HCT116 (cell line): ENCODE data around the gene RYR3.

ENCODE experiments used
- EGR1 ChIP-seq: IDR thresholded peaks from 2 replicates; pipeline ENCODE4 v1.6.1; 2012; ENCODE audit warnings: low read depth
- ELF1 ChIP-seq: IDR thresholded peaks from 2 replicates; pipeline ENCODE4 v1.6.1; 2012; ENCODE audit warnings: low read depth, borderline replicate concordance
- EZH2 ChIP-seq: fragments of 200-600 bp; sonication (generic); IDR thresholded peaks from 2 replicates; pipeline ENCODE4 v1.6.1; 2017; ENCODE audit warnings: antibody characterized with exemption, mixed run types
- EZH2phosphoT487 ChIP-seq: fragments of 200-600 bp; IDR thresholded peaks from 2 replicates; pipeline ENCODE4 v1.6.1; 2018; ENCODE audit warnings: antibody characterized with exemption, borderline replicate concordance
- POLR2A ChIP-seq: IDR thresholded peaks from 2 replicates; pipeline ENCODE4 v1.7.0; 2011; ENCODE audit warnings: borderline replicate concordance; ENCODE audit not compliant: insufficient read depth, insufficient read length; ENCODE audit errors: extremely low read depth
- POLR2AphosphoS5 ChIP-seq: IDR thresholded peaks from 2 replicates; pipeline ENCODE4 v1.6.1; 2011; ENCODE audit warnings: mild to moderate bottlenecking, low read depth, low read length, moderate library complexity
- RAD21 ChIP-seq: IDR thresholded peaks from 2 replicates; pipeline ENCODE4 v1.6.1; 2012; ENCODE audit warnings: low read depth, mild to moderate bottlenecking
- SRF ChIP-seq: IDR thresholded peaks from 2 replicates; pipeline ENCODE4 v1.6.1; 2012; ENCODE audit warnings: low read depth
- TCF7L2 ChIP-seq: IDR thresholded peaks from 2 replicates; pipeline ENCODE4 v1.7.0; 2011; ENCODE audit warnings: borderline replicate concordance, inconsistent platforms; ENCODE audit not compliant: insufficient read depth, insufficient read length; ENCODE audit errors: extremely low read depth
- YY1 ChIP-seq: IDR thresholded peaks from 2 replicates; pipeline ENCODE4 v1.6.1; 2011; ENCODE audit warnings: low read length, low read depth, moderate library complexity, mild to moderate bottlenecking; ENCODE audit not compliant: insufficient replicate concordance; ENCODE audit errors: extremely low read depth
- ZNF274 ChIP-seq: fragments of 200-500 bp; sonication (Bioruptor generic); IDR thresholded peaks from 2 replicates; pipeline ENCODE4 v1.6.1; 2014; ENCODE audit warnings: mild to moderate bottlenecking, low read depth, low read length, inconsistent platforms
- TF ChIP-seq, protein P1 (sequence below), 3 experiments: fragments of 200-600 bp in 1 of 3; sonication (generic) in 1 of 3; IDR thresholded peaks in 2 of 3; conservative IDR thresholded peaks in 1 of 3; 2 replicates each; pipeline ENCODE4 v1.5.1; 2012 to 2017; ENCODE audit warnings: low read depth in 2 of 3, low read length in 2 of 3, antibody characterized with exemption in 1 of 3, borderline replicate concordance in 1 of 3, control low read depth in 1 of 3, mild to moderate bottlenecking in 1 of 3, mixed read lengths in 1 of 3, mixed run types in 1 of 3, moderate library complexity in 1 of 3; ENCODE audit not compliant: insufficient read depth in 1 of 3
- TF ChIP-seq, protein P2 (sequence below): IDR thresholded peaks from 2 replicates; pipeline ENCODE4 v1.6.1; 2012; ENCODE audit warnings: low read depth
- TF ChIP-seq, protein P3 (sequence below): IDR thresholded peaks from 2 replicates; pipeline ENCODE4 v1.6.1; 2012

- TF ChIP-seq, protein P1, sequence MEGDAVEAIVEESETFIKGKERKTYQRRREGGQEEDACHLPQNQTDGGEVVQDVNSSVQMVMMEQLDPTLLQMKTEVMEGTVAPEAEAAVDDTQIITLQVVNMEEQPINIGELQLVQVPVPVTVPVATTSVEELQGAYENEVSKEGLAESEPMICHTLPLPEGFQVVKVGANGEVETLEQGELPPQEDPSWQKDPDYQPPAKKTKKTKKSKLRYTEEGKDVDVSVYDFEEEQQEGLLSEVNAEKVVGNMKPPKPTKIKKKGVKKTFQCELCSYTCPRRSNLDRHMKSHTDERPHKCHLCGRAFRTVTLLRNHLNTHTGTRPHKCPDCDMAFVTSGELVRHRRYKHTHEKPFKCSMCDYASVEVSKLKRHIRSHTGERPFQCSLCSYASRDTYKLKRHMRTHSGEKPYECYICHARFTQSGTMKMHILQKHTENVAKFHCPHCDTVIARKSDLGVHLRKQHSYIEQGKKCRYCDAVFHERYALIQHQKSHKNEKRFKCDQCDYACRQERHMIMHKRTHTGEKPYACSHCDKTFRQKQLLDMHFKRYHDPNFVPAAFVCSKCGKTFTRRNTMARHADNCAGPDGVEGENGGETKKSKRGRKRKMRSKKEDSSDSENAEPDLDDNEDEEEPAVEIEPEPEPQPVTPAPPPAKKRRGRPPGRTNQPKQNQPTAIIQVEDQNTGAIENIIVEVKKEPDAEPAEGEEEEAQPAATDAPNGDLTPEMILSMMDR (IDR thresholded peaks at IDR 0.05 in 2 of 3, conservative IDR thresholded peaks at IDR 0.05 in 1 of 3; ENCODE audit: borderline replicate concordance in 1 of 3, insufficient read depth in 1 of 3, low read depth in 2 of 3, low read length in 2 of 3): no peak
- TF ChIP-seq POLR2A (no peak), EGR1 (no peak), ELF1 (no peak), TCF7L2 (no peak), EZH2phosphoT487 (no peak), EZH2 (no peak), YY1 (no peak), SRF (no peak), POLR2AphosphoS5 (no peak), RAD21 (no peak), ZNF274 (no peak)
- TF ChIP-seq, protein P2, sequence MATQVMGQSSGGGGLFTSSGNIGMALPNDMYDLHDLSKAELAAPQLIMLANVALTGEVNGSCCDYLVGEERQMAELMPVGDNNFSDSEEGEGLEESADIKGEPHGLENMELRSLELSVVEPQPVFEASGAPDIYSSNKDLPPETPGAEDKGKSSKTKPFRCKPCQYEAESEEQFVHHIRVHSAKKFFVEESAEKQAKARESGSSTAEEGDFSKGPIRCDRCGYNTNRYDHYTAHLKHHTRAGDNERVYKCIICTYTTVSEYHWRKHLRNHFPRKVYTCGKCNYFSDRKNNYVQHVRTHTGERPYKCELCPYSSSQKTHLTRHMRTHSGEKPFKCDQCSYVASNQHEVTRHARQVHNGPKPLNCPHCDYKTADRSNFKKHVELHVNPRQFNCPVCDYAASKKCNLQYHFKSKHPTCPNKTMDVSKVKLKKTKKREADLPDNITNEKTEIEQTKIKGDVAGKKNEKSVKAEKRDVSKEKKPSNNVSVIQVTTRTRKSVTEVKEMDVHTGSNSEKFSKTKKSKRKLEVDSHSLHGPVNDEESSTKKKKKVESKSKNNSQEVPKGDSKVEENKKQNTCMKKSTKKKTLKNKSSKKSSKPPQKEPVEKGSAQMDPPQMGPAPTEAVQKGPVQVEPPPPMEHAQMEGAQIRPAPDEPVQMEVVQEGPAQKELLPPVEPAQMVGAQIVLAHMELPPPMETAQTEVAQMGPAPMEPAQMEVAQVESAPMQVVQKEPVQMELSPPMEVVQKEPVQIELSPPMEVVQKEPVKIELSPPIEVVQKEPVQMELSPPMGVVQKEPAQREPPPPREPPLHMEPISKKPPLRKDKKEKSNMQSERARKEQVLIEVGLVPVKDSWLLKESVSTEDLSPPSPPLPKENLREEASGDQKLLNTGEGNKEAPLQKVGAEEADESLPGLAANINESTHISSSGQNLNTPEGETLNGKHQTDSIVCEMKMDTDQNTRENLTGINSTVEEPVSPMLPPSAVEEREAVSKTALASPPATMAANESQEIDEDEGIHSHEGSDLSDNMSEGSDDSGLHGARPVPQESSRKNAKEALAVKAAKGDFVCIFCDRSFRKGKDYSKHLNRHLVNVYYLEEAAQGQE: no peak
- TF ChIP-seq, protein P3, sequence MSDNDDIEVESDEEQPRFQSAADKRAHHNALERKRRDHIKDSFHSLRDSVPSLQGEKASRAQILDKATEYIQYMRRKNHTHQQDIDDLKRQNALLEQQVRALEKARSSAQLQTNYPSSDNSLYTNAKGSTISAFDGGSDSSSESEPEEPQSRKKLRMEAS: no peak
Observed at GRCh38 chr15:33720952-33721351, 410.2 kb downstream of the RYR3 start.
